ENCODE results near the gene KCNK10.

The KCNK10 gene

DNA sequence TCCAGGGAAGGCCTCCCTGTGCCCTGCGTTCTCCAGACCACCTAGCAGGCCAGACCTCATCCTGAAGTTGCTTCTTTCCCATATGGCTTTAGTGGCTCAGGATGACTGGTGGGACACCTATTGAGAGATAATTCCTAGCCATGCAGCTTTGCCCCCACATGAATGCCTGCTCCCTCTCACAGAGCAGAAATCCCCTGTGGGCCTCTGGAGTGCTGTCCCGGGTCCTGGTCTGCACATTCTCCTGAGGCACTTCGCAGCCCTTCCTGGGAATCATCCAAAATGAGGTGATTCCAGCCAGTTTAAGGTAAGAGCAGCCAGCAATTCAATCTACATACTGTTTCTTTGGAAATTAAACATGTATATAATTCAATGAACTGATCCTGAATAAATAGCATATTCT is 182.2 kb downstream of the KCNK10 start:
- POLR2A ChIA-PET = no interaction called here
- no peaks in the 10 kb centered on the region for H3K36me3 ChIP-seq (ENCODE audit: control insufficient read depth in 4 of 4, insufficient read depth in 4 of 4, low read length in 3 of 4)
- H3K27ac ChIP-seq (ENCODE audit: insufficient read depth in 1 of 2, low read depth in 1 of 2, low read length in 2 of 2, poor library complexity in 1 of 2, severe bottlenecking in 2 of 2) = no peak overlapping the region
- no peak overlapping the region for H3K4me3 ChIP-seq (ENCODE audit: control insufficient read depth in 1 of 7, extremely low read depth in 1 of 7, insufficient read depth in 4 of 7, low read depth in 2 of 7, low read length in 6 of 7)
- no peak for DNase-seq
- WGBS (ENCODE audit: insufficient coverage) = 92% methylated on average over 2 of the region's 3 CpGs
- H3K4me1 ChIP-seq (ENCODE audit: control extremely low read depth in 1 of 4, control insufficient read depth in 4 of 4, insufficient read depth in 4 of 4, low read length in 3 of 4) = no peaks in the 10 kb centered on the region
- H3K27me3 ChIP-seq (replicated peaks in 2 of 5; ENCODE audit: control insufficient read depth in 4 of 5, insufficient read depth in 5 of 5, low read length in 4 of 5) = peaks cover 0 to 4% (median 0%) of the 10 kb centered on the region in 5 experiments
- H3K9me3 ChIP-seq (ENCODE audit: control extremely low read depth in 1 of 5, control insufficient read depth in 4 of 5, insufficient read depth in 2 of 5, low read depth in 1 of 5, low read length in 4 of 5) = no peaks in the 10 kb centered on the region
- CTCF ChIA-PET = no interaction called here

DNA sequence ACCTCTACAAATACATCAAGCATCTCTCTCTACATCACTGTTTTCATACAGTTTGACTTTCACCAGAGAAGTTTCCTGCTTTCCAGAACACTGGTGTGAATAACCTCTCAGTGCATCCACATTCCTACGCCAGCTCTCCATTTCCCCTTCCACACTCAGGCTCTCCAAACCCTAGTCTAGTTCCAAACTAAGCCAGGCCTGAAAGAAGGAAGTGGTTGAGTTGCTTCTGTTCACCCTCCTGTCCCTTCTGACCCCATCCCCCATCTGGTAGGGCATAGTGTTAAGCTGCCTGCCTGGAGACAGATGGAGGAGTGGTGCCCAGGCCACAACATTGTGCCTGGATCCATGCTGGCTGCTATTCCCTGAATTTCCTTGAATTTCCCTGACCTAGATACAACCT is 185.7 kb downstream of the KCNK10 start:
- no CpG with 5 or more reads among the region's 1 CpG for WGBS (ENCODE audit: insufficient coverage)
- H3K36me3 ChIP-seq (ENCODE audit: control insufficient read depth in 4 of 4, insufficient read depth in 4 of 4, low read length in 3 of 4) = no peaks in the 10 kb centered on the region
- H3K27me3 ChIP-seq (replicated peaks in 2 of 5; ENCODE audit: control insufficient read depth in 4 of 5, insufficient read depth in 5 of 5, low read length in 4 of 5) = peaks cover 0 to 4% (median 0%) of the 10 kb centered on the region in 5 experiments
- POLR2A ChIA-PET = no interaction called here
- H3K4me3 ChIP-seq (ENCODE audit: control insufficient read depth in 1 of 7, extremely low read depth in 1 of 7, insufficient read depth in 4 of 7, low read depth in 2 of 7, low read length in 6 of 7) = no peak overlapping the region
- no peak overlapping the region for H3K27ac ChIP-seq (ENCODE audit: insufficient read depth in 1 of 2, low read depth in 1 of 2, low read length in 2 of 2, poor library complexity in 1 of 2, severe bottlenecking in 2 of 2)
- no peaks in the 10 kb centered on the region for H3K4me1 ChIP-seq (ENCODE audit: control extremely low read depth in 1 of 4, control insufficient read depth in 4 of 4, insufficient read depth in 4 of 4, low read length in 3 of 4)
- CTCF ChIA-PET = no interaction called here
- DNase-seq = peak in 1 of 3 donors; percentile 11
- peaks cover 0 to 11% (median 2%) of the 10 kb centered on the region in 5 experiments for H3K9me3 ChIP-seq (ENCODE audit: control extremely low read depth in 1 of 5, control insufficient read depth in 4 of 5, insufficient read depth in 2 of 5, low read depth in 1 of 5, low read length in 4 of 5)

Data from common myeloid progenitor, CD34-positive (primary cell).